ENCODE data around the gene ZBTB39. TPM values are rescaled to one million over a fixed set of nuclear protein-coding genes. Genes with fewer than 3 reads are reported as not detected.
A peak's percentile ranks its signal among the peaks of the same experiment; 100 is the strongest.
"Not testable (repeated sequence)": the region's sequence is repeated elsewhere in the genome, so short reads cannot be mapped to it uniquely, and the experiment has no call there.

ZBTB39 gene
- total RNA-seq, 2 donors from 2014 or later: 4.2 to 4.7 TPM

GRCh38 chr12:57042695-57043094, 36.3 kb upstream of the ZBTB39 start:
- Mint-ChIP-seq H3K36me3 (ENCODE audit: low read depth) (no peaks in the 10 kb centered on the region), H3K9me3 (no peaks in the 10 kb centered on the region), H3K27ac (no peak overlapping the region), H3K27me3 (peaks cover 8% of the 10 kb centered on the region), H3K4me3 (no peak overlapping the region), H3K4me1 (peaks cover 19% of the 10 kb centered on the region)
- no peak for ATAC-seq (replicated peaks)

- peaks cover 8% of the 10 kb centered on the region for H3K27me3 Mint-ChIP-seq
- H3K4me1 Mint-ChIP-seq: peaks cover under 1% of the 10 kb centered on the region
- H3K4me3 Mint-ChIP-seq: no peak overlapping the region
- no peaks in the 10 kb centered on the region for H3K9me3 Mint-ChIP-seq
- ATAC-seq (replicated peaks): no peak
- no peaks in the 10 kb centered on the region for H3K36me3 Mint-ChIP-seq (ENCODE audit: low read depth)
- H3K27ac Mint-ChIP-seq: no peak overlapping the region
These were observed 34.4 kb upstream of the ZBTB39 start for GRCh38 chr12:57040750-57041149.

- Mint-ChIP-seq H3K4me1 (no peaks in the 10 kb centered on the region), H3K27ac (no peak overlapping the region), H3K27me3 (peaks cover 8% of the 10 kb centered on the region), H3K4me3 (no peak overlapping the region), H3K36me3 (ENCODE audit: low read depth) (no peaks in the 10 kb centered on the region), H3K9me3 (no peaks in the 10 kb centered on the region)
- ATAC-seq (replicated peaks): no peak
These were observed 33.9 kb upstream of the ZBTB39 start for GRCh38 chr12:57040211-57040610.

GRCh38 chr12:57039016-57039798, 32.9 kb upstream of the ZBTB39 start:
- ATAC-seq (replicated peaks): no peak
- Mint-ChIP-seq H3K4me3 (no peak overlapping the region), H3K27ac (no peak overlapping the region), H3K36me3 (ENCODE audit: low read depth) (no peaks in the 10 kb centered on the region), H3K27me3 (peaks cover 8% of the 10 kb centered on the region), H3K4me1 (no peaks in the 10 kb centered on the region), H3K9me3 (no peaks in the 10 kb centered on the region)

GRCh38 chr12:57037264-57037663, 30.9 kb upstream of the ZBTB39 start:
- H3K27me3 Mint-ChIP-seq: peaks cover 3% of the 10 kb centered on the region
- H3K27ac Mint-ChIP-seq: no peak overlapping the region
- no peaks in the 10 kb centered on the region for H3K4me1 Mint-ChIP-seq
- H3K4me3 Mint-ChIP-seq: no peak overlapping the region
- H3K36me3 Mint-ChIP-seq (ENCODE audit: low read depth): no peaks in the 10 kb centered on the region
- H3K9me3 Mint-ChIP-seq: no peaks in the 10 kb centered on the region
- no peak for ATAC-seq (replicated peaks)

GRCh38 chr12:57033431-57033830, 27.1 kb upstream of the ZBTB39 start:
- Mint-ChIP-seq H3K4me3 (no peak overlapping the region), H3K4me1 (peaks cover 7% of the 10 kb centered on the region), H3K27me3 (no peaks in the 10 kb centered on the region), H3K36me3 (ENCODE audit: low read depth) (no peaks in the 10 kb centered on the region), H3K9me3 (no peaks in the 10 kb centered on the region), H3K27ac (no peak overlapping the region)
- no peak for ATAC-seq (replicated peaks)

GRCh38 chr12:57031789-57032188, 25.4 kb upstream of the ZBTB39 start:
- peak overlapping the region; percentile 29 for H3K27ac Mint-ChIP-seq
- no peaks in the 10 kb centered on the region for H3K27me3 Mint-ChIP-seq
- no peak overlapping the region for H3K4me3 Mint-ChIP-seq
- peaks cover 16% of the 10 kb centered on the region for H3K4me1 Mint-ChIP-seq
- no peaks in the 10 kb centered on the region for H3K36me3 Mint-ChIP-seq (ENCODE audit: low read depth)
- ATAC-seq (replicated peaks): no peak
- H3K9me3 Mint-ChIP-seq: no peaks in the 10 kb centered on the region

- peak; percentile 61 for ATAC-seq (replicated peaks)
- Mint-ChIP-seq H3K9me3 (no peaks in the 10 kb centered on the region), H3K4me3 (peak overlapping the region; percentile 19), H3K4me1 (peaks cover 16% of the 10 kb centered on the region), H3K36me3 (ENCODE audit: low read depth) (no peaks in the 10 kb centered on the region), H3K27me3 (no peaks in the 10 kb centered on the region), H3K27ac (peak overlapping the region; percentile 29)
These were observed 24.9 kb upstream of the ZBTB39 start for GRCh38 chr12:57031138-57031725.

- Mint-ChIP-seq H3K4me3 (no peak overlapping the region), H3K27me3 (no peaks in the 10 kb centered on the region), H3K4me1 (peaks cover 16% of the 10 kb centered on the region), H3K27ac (no peak overlapping the region), H3K36me3 (ENCODE audit: low read depth) (no peaks in the 10 kb centered on the region), H3K9me3 (no peaks in the 10 kb centered on the region)
- no peak for ATAC-seq (replicated peaks)
These were observed 23.1 kb upstream of the ZBTB39 start for GRCh38 chr12:57029457-57029856.

- H3K4me3 Mint-ChIP-seq: peak overlapping the region; percentile 7
These were observed 21.4 kb upstream of the ZBTB39 start for GRCh38 chr12:57027805-57028153.

GRCh38 chr12:57027011-57027804, 20.9 kb upstream of the ZBTB39 start:
- H3K4me1 Mint-ChIP-seq: peaks cover 16% of the 10 kb centered on the region
- H3K27ac Mint-ChIP-seq: peak overlapping the region; percentile 79
- ATAC-seq (replicated peaks): peak; percentile 25
- H3K9me3 Mint-ChIP-seq: no peaks in the 10 kb centered on the region
- H3K27me3 Mint-ChIP-seq: no peaks in the 10 kb centered on the region
- H3K36me3 Mint-ChIP-seq (ENCODE audit: low read depth): no peaks in the 10 kb centered on the region
- peak overlapping the region; percentile 7 for H3K4me3 Mint-ChIP-seq

More at GRCh38 chr12:57027805-57028153, 21.4 kb upstream of the ZBTB39 start:
- Mint-ChIP-seq H3K27ac (peak overlapping the region; percentile 79), H3K36me3 (ENCODE audit: low read depth) (no peaks in the 10 kb centered on the region), H3K9me3 (no peaks in the 10 kb centered on the region), H3K27me3 (no peaks in the 10 kb centered on the region), H3K4me1 (peaks cover 16% of the 10 kb centered on the region)
- ATAC-seq (replicated peaks): peak; percentile 38

- H3K36me3 Mint-ChIP-seq (ENCODE audit: low read depth): no peaks in the 10 kb centered on the region
- H3K4me1 Mint-ChIP-seq: peaks cover 9% of the 10 kb centered on the region
- no peak overlapping the region for H3K4me3 Mint-ChIP-seq
- H3K27me3 Mint-ChIP-seq: no peaks in the 10 kb centered on the region
- H3K9me3 Mint-ChIP-seq: no peaks in the 10 kb centered on the region
- ATAC-seq (replicated peaks): no peak
- no peak overlapping the region for H3K27ac Mint-ChIP-seq
These were observed 18.9 kb upstream of the ZBTB39 start for GRCh38 chr12:57025196-57025595.

GRCh38 chr12:57022324-57022723, 16.0 kb upstream of the ZBTB39 start:
- not testable (repeated sequence) for H3K27ac Mint-ChIP-seq, H3K9me3 Mint-ChIP-seq, H3K4me1 Mint-ChIP-seq

GRCh38 chr12:57019983-57020719, 13.8 kb upstream of the ZBTB39 start:
- H3K9me3 Mint-ChIP-seq: no peaks in the 10 kb centered on the region
- no peaks in the 10 kb centered on the region for H3K4me1 Mint-ChIP-seq
- H3K27ac Mint-ChIP-seq: no peak overlapping the region

More at GRCh38 chr12:57022324-57022723, 16.0 kb upstream of the ZBTB39 start:
- not testable (repeated sequence) for H3K4me3 Mint-ChIP-seq; H3K36me3 Mint-ChIP-seq (ENCODE audit: low read depth); H3K27me3 Mint-ChIP-seq; ATAC-seq (replicated peaks)

More at GRCh38 chr12:57019983-57020719, 13.8 kb upstream of the ZBTB39 start:
- no peak overlapping the region for H3K4me3 Mint-ChIP-seq
- peaks cover 6% of the 10 kb centered on the region for H3K27me3 Mint-ChIP-seq
- H3K36me3 Mint-ChIP-seq (ENCODE audit: low read depth): no peaks in the 10 kb centered on the region
- ATAC-seq (replicated peaks): no peak
